Large intestine (tissue), 3 donors: Measurements from ENCODE around the gene CXCR6. TPM values are rescaled to one million over a fixed set of nuclear protein-coding genes. Genes with fewer than 3 reads are reported as not detected.

Experiments
- DNase-seq, 2 donors: peaks; one replicate each; pipeline versions ENCODE4 v3.0.0 to v3.0.0-alpha.2; 2013
- H3K27ac ChIP-seq: one replicate; pipeline ENCODE4 v1.5.1; 2013; ENCODE audit warnings: low read length
- H3K27me3 ChIP-seq: 2 replicates; pipeline ENCODE4 v1.6.1; 2013; ENCODE audit warnings: low read length; ENCODE audit not compliant: control insufficient read depth, insufficient read depth
- H3K36me3 ChIP-seq: 2 replicates; pipeline ENCODE4 v1.6.1; 2013; ENCODE audit warnings: low read length; ENCODE audit not compliant: control insufficient read depth, insufficient read depth
- H3K4me1 ChIP-seq: one replicate; pipeline ENCODE4 v1.6.1; 2013; ENCODE audit warnings: low read length; ENCODE audit not compliant: control insufficient read depth, insufficient read depth
- H3K4me3 ChIP-seq: one replicate; pipeline ENCODE4 v1.5.1; 2013; ENCODE audit warnings: low read length
- H3K9me3 ChIP-seq: one replicate; pipeline ENCODE4 v1.6.1; 2013; ENCODE audit warnings: mild to moderate bottlenecking, low read depth, low read length, moderate library complexity; ENCODE audit not compliant: control insufficient read depth
- WGBS: methylation state at CpG from one replicate; pipeline ENCODE4 v1.1.5; 2013; ENCODE audit warnings: low lambda C conversion rate; ENCODE audit not compliant: insufficient coverage; 5-methylcytosine and 5-hydroxymethylcytosine counted together
- polyA plus RNA-seq: library from polyadenylated mRNA; unstranded; fragments of 120-200 nt; gene quantifications from one replicate; pipeline ENCODE4 v1.2.1, GENCODE V29; 2013

CXCR6 gene
- polyA plus RNA-seq, 1 donor = 2.4 TPM

DNA sequence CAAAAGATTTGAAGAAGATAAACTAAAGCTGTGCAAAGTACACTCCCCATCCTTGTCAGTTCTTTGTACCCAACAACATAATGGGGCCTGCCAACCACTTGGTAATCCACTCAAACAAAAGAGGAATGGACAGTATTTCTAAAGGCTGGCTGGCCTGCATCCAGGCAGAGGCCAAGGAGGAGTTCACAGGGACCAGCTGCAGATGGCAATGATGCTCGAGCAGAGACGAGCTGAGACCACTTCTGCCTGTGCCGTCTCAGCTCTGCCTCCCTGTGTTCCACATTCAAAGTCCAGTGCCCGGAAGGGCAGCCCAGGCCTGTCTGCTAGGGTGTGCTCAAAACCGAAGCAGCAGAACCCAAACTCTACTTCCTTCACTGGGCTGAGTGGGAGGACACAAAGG, 14.3 kb downstream of the CXCR6 start:
- Histone ChIP-seq H3K27ac (no peak overlapping the region), H3K4me3 (no peak overlapping the region), H3K27me3 (no peaks in the 10 kb centered on the region), H3K9me3 (no peaks in the 10 kb centered on the region), H3K4me1 (no peaks in the 10 kb centered on the region), H3K36me3 (peaks cover 87% of the 10 kb centered on the region)
- whole genome bisulfite sequencing = no CpG with 5 or more reads among the region's 5 CpGs
- DNase-seq = no peak

DNA sequence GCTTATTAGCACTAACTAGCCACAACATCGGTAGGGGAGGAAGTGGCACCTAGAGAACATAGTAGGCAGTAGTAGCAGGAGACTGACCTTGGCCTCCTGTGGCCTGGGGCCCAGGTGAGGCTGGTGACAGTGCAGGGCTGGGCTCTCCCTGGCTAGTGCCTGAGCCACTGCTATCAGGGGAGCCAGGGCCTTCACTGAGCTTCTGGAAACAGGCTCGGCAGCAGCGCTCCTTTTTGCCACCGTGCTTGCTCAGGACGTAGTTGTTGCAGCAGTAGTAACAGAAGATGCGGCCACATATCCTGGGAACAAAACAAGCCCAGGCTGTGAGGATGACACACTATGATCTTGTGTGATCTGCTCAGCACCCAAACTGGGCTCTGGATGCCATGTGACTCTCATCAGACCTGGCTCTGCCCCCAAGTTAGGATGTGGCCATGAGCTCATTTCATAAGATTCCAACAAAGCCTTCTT, 15.1 kb downstream of the CXCR6 start:
- no CpG with 5 or more reads among the region's 6 CpGs for WGBS
- Histone ChIP-seq H3K27ac (no peak overlapping the region), H3K27me3 (no peaks in the 10 kb centered on the region), H3K4me1 (no peaks in the 10 kb centered on the region), H3K36me3 (peaks cover 87% of the 10 kb centered on the region), H3K4me3 (no peak overlapping the region), H3K9me3 (no peaks in the 10 kb centered on the region)
- DNase-seq = no peak

DNA sequence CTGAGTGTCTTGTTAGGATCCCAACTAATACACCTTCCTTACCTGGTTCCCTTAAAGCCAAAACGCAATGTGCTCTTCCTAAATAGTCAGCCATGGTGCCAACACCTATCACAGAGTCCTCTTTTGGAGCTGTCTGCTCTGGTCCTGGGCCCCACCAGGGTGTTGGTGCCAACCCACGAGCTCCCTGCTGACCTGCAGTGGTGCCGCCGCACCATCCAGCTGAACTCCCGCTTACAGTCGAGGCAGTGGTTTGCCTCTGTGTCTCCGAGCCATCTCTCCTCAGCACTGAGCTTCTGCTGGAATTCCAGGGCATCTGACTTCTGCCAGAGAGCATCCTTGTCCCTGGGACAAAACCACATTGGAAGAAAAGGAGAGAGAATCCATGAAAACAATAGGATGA, 15.9 kb downstream of the CXCR6 start:
- H3K4me1 ChIP-seq = no peaks in the 10 kb centered on the region
- no peaks in the 10 kb centered on the region for H3K27me3 ChIP-seq
- peaks cover 87% of the 10 kb centered on the region for H3K36me3 ChIP-seq
- no peak overlapping the region for H3K27ac ChIP-seq
- H3K9me3 ChIP-seq = no peaks in the 10 kb centered on the region
- H3K4me3 ChIP-seq = no peak overlapping the region
- WGBS = no CpG with 5 or more reads among the region's 7 CpGs
- no peak for DNase-seq

DNA sequence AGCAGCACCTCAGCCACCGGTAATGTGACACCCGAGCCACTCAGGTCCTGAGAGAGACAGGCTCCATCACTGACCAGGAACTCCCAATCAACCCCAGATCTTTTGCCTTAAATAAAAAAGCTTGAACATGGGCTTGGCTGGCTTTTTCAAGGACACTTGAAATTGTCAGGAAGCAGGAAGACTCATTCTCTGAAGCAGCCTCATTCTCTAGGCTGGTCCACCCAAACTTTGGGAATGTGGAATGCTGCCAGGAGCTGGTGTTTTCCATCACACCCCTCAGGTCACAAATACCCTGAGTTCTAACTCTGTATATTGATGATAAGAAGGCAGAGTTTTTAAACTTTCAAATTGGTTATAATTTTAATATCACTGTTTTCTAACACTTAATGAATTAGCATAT, 17.0 kb downstream of the CXCR6 start:
- no peaks in the 10 kb centered on the region for H3K9me3 ChIP-seq
- no peaks in the 10 kb centered on the region for H3K27me3 ChIP-seq
- no CpG with 5 or more reads among the region's 2 CpGs for WGBS
- no peak overlapping the region for H3K4me3 ChIP-seq
- no peak overlapping the region for H3K27ac ChIP-seq
- H3K4me1 ChIP-seq = peaks cover 2% of the 10 kb centered on the region
- no peak for DNase-seq
- peaks cover 87% of the 10 kb centered on the region for H3K36me3 ChIP-seq

DNA sequence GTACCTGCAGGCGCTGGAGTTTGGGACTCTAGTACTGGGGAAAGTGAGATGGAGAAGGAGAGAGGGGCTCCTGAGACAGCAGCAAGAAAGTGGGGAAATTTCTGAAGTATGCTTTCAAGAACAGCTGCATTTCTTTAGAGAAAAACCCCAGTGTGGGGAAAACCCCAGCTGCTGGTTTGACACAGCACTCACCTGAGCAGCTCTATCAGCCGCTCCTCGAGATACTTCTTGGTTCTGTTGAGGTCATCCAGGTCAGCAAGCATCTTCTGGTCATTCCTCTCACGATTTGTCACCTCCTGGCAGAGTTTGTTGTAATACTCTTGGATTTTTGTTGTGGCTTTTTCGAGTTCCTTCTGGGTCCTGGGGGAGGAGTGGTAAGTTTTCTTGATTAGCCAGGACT, 18.8 kb downstream of the CXCR6 start:
- Histone ChIP-seq H3K4me1 (peaks cover 2% of the 10 kb centered on the region), H3K27ac (no peak overlapping the region), H3K36me3 (peaks cover 95% of the 10 kb centered on the region), H3K27me3 (no peaks in the 10 kb centered on the region), H3K9me3 (no peaks in the 10 kb centered on the region), H3K4me3 (no peak overlapping the region)
- DNase-seq = no peak
- WGBS = no CpG with 5 or more reads among the region's 5 CpGs

DNA sequence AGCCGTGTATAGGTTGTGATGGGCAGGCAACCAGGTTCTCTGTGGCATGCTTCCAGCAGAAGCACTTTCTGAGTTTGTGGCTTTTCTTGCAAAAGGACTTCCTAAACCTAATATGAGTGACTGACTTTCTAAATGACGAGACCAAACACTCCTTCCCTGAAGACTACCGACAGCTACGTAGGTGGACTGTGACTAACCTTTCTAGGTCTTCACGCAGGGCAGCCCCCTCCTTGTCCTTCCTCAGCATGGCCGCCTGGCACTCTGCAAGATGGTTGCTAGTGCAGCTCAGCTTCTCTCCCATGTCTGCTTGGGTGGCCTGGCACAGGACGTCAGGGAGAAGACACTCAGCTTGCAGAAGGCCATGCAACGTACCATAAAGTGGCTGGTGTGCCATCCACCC, 20.9 kb downstream of the CXCR6 start:
- DNase-seq = no peak
- peaks cover 95% of the 10 kb centered on the region for H3K36me3 ChIP-seq
- H3K4me3 ChIP-seq = no peak overlapping the region
- no peaks in the 10 kb centered on the region for H3K9me3 ChIP-seq
- WGBS = no CpG with 5 or more reads among the region's 8 CpGs
- peaks cover 2% of the 10 kb centered on the region for H3K4me1 ChIP-seq
- no peak overlapping the region for H3K27ac ChIP-seq
- H3K27me3 ChIP-seq = no peaks in the 10 kb centered on the region

DNA sequence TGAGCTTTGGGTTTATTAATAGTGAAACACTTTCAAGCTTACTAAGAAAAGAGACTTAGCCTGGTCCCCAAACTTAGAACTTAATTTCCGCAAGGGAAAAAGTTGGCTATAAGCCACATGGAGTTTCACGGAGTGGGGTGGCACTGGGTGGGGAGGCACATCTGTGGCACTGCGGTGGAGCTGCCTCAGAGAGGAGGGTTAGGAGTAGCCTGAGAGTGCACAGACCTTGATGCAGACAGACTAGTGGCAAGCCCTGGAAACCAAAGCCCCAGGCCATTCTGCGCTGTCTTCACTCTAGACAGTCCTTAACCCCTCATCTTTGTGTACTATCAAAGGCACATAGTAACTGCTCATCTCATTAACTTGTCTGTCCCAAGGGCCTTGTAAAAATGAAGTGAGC, 22.0 kb downstream of the CXCR6 start:
- H3K36me3 ChIP-seq = peaks cover 94% of the 10 kb centered on the region
- peaks cover 2% of the 10 kb centered on the region for H3K4me1 ChIP-seq
- H3K4me3 ChIP-seq = no peak overlapping the region
- H3K27ac ChIP-seq = no peak overlapping the region
- H3K27me3 ChIP-seq = no peaks in the 10 kb centered on the region
- DNase-seq = no peak
- no peaks in the 10 kb centered on the region for H3K9me3 ChIP-seq
- WGBS = no CpG with 5 or more reads among the region's 4 CpGs

DNA sequence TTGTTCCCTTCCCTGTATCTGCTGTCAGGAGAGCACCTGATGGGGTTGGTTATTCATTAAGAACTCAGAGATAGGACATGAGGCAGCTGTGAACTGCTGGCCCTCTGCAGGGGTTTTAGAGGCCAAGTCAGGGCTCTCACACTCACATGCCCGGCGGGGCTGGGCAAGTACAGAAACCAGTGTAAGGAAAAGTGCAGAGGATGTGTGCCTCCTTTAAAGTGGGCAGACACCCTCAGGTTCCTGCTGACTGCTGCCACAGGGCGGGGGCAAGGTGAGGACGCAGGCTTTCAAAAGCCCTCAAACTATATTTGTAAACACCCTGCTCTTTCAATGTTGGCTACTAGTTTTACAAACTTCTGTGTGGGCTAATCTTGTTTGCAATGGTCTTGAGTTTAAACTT, 22.4 kb downstream of the CXCR6 start:
- DNase-seq = peak; percentile 47 to 59

DNA sequence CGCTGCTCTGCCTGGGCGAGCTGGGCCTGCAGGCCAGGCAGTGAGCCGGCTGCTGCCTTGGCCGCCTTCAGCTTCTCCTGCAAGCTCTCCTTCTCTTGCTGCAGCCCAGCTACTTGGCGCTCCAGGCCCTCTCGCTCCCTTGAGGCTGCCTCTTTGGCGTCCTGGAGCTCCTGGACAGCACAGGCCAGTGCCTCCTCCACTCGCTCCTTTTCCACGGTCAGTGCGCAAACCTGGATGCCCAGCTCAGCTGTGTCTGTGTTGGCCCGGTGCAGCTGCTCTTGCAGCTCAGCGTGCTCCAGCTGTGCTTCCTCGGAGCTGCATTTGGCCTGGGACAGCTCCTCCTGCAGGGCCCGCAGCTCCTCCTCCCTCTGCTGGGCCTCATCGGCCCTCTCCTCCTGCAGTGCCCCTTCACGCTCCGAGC, 23.1 kb downstream of the CXCR6 start:
- Histone ChIP-seq H3K4me3 (no peak overlapping the region), H3K9me3 (no peaks in the 10 kb centered on the region), H3K36me3 (peaks cover 88% of the 10 kb centered on the region), H3K4me1 (peaks cover 2% of the 10 kb centered on the region), H3K27me3 (no peaks in the 10 kb centered on the region), H3K27ac (no peak overlapping the region)
- DNase-seq = no peak
- no CpG with 5 or more reads among the region's 17 CpGs for WGBS

More for the DNA sequence above, 22.4 kb downstream of the CXCR6 start:
- Histone ChIP-seq H3K27ac (no peak overlapping the region), H3K27me3 (no peaks in the 10 kb centered on the region), H3K9me3 (no peaks in the 10 kb centered on the region), H3K4me1 (peaks cover 2% of the 10 kb centered on the region), H3K4me3 (no peak overlapping the region), H3K36me3 (peaks cover 94% of the 10 kb centered on the region)
- no CpG with 5 or more reads among the region's 4 CpGs for WGBS

DNA sequence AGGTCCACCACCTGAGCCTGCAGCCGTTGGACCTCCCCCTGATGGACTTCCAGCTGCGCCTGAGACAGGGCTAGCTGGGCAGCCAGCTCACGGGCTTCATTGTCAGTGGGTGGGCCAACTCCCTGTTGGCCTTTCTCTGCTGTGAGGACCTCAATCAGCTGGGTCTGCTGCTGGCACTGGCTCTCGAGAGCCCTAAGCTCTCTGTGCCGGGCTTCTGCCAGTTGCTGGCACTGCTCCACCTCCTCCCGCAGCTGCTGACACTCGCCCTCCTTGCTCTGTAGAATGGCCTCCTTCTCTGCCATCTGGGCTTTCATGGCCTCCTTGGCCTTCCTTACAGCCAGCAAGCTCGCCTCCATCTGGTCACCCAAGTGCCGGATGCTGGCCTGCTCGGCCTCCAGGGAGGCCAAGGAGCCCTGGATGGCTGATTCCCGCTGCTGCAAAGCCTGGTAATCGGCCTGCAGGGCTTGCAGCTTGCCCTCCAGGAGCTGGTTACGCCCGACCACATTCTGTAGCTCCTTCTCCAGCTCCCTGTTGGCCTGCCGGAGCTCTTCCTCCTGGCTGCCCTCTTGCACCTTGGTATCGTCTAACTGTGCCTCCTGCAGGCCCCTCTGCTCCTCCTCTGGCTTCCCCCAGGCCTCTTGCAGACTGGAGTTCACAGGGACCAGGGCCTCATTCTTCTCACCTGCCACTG, 23.8 kb downstream of the CXCR6 start:
- no peaks in the 10 kb centered on the region for H3K9me3 ChIP-seq
- no peaks in the 10 kb centered on the region for H3K27me3 ChIP-seq
- no peak overlapping the region for H3K4me3 ChIP-seq
- no CpG with 5 or more reads among the region's 16 CpGs for WGBS
- H3K4me1 ChIP-seq = peaks cover 2% of the 10 kb centered on the region
- DNase-seq = no peak
- H3K36me3 ChIP-seq = peaks cover 84% of the 10 kb centered on the region
- H3K27ac ChIP-seq = no peak overlapping the region

DNA sequence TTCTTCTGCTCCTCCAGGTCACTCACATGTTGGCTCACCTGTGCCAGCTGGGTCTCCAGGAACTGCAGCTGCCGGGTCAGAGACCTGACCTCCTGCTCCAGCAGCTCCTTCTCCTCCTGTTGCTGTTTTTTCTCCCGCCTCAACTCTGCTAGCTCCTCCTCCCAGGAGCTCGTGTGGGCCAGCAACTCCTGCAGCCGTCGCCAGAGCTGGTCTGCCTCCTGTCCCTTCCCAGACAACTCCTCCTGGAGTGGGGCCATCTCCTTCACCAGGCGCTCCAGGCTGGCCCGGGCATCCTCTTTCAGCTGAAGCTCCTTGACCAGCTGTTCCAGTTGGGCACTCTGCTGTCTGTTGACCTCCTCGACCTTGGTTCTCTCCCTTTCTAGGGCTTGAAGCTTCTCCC, 24.5 kb downstream of the CXCR6 start:
- H3K27me3 ChIP-seq = no peaks in the 10 kb centered on the region
- no CpG with 5 or more reads among the region's 8 CpGs for WGBS
- DNase-seq = no peak
- H3K4me3 ChIP-seq = no peak overlapping the region
- peaks cover 83% of the 10 kb centered on the region for H3K36me3 ChIP-seq
- no peaks in the 10 kb centered on the region for H3K9me3 ChIP-seq
- no peak overlapping the region for H3K27ac ChIP-seq
- peaks cover 2% of the 10 kb centered on the region for H3K4me1 ChIP-seq
